ENCODE data around the gene SPINK5. TPM values are rescaled to one million over a fixed set of nuclear protein-coding genes. Genes with fewer than 3 reads are reported as not detected.

The SPINK5 gene
- total RNA-seq, 1 experiment from 2014 or later = not detected

- no peak overlapping the region for H3K4me3 ChIP-seq (ENCODE audit: low read depth, low read length, poor library complexity, severe bottlenecking)
- H3K36me3 ChIP-seq (ENCODE audit: insufficient read depth, low read length, poor library complexity, severe bottlenecking) = no peaks in the 10 kb centered on the region
- ChIA-PET CTCF (no interaction called here), POLR2A (ENCODE audit: low non-redundant PET) (no interaction called here)
- no peaks in the 10 kb centered on the region for H3K9me3 ChIP-seq (ENCODE audit: low read depth, low read length, poor library complexity, severe bottlenecking)
- TF ChIP-seq EZH2 (IDR thresholded peaks at IDR 0.05; ENCODE audit: borderline replicate concordance, low read depth, low read length, poor library complexity, severe bottlenecking) = no peak
- no peak for TF ChIP-seq CTCF (conservative IDR thresholded peaks at IDR 0.05; ENCODE audit: low read depth, low read length)
- peaks cover 65% of the 10 kb centered on the region for H3K27me3 ChIP-seq (replicated peaks; ENCODE audit: insufficient read depth, low read depth, low read length, poor library complexity)
- intact Hi-C loops (cut with micrococcal nuclease; ENCODE audit: unreplicated experiment) = no loop called here
- H3K4me1 ChIP-seq (ENCODE audit: insufficient read depth, low read length, poor library complexity, severe bottlenecking) = no peaks in the 10 kb centered on the region
- no peak for DNase-seq (ENCODE audit: low spot score)
- no TSS peak for BruUV-seq (replicated peaks)
- no peak overlapping the region for H3K27ac ChIP-seq (ENCODE audit: low read depth, low read length, poor library complexity, severe bottlenecking)
Measured at GRCh38 chr5:148090146-148090772, 26.5 kb downstream of the SPINK5 start.

GRCh38 chr5:148090773-148091250 is 27.0 kb downstream of the SPINK5 start:
- Histone ChIP-seq H3K4me1 (ENCODE audit: insufficient read depth, low read length, poor library complexity, severe bottlenecking) (no peaks in the 10 kb centered on the region), H3K9me3 (ENCODE audit: low read depth, low read length, poor library complexity, severe bottlenecking) (no peaks in the 10 kb centered on the region), H3K27me3 (replicated peaks; ENCODE audit: insufficient read depth, low read depth, low read length, poor library complexity) (peaks cover 71% of the 10 kb centered on the region), H3K27ac (ENCODE audit: low read depth, low read length, poor library complexity, severe bottlenecking) (no peak overlapping the region), H3K4me3 (ENCODE audit: low read depth, low read length, poor library complexity, severe bottlenecking) (no peak overlapping the region), H3K36me3 (ENCODE audit: insufficient read depth, low read length, poor library complexity, severe bottlenecking) (no peaks in the 10 kb centered on the region)
- intact Hi-C loops (cut with micrococcal nuclease; ENCODE audit: unreplicated experiment) = no loop called here
- no peak for TF ChIP-seq EZH2 (IDR thresholded peaks at IDR 0.05; ENCODE audit: borderline replicate concordance, low read depth, low read length, poor library complexity, severe bottlenecking)
- TF ChIP-seq CTCF (conservative IDR thresholded peaks at IDR 0.05; ENCODE audit: low read depth, low read length) = no peak
- DNase-seq (ENCODE audit: low spot score) = no peak
- ChIA-PET CTCF (no interaction called here), POLR2A (ENCODE audit: low non-redundant PET) (no interaction called here)
- no TSS peak for BruUV-seq (replicated peaks)

GRCh38 chr5:148091991-148092964 is 28.5 kb downstream of the SPINK5 start:
- peaks cover 80% of the 10 kb centered on the region for H3K27me3 ChIP-seq (replicated peaks; ENCODE audit: insufficient read depth, low read depth, low read length, poor library complexity)
- ChIA-PET CTCF (no interaction called here), POLR2A (ENCODE audit: low non-redundant PET) (no interaction called here)
- H3K9me3 ChIP-seq (ENCODE audit: low read depth, low read length, poor library complexity, severe bottlenecking) = no peaks in the 10 kb centered on the region
- TF ChIP-seq CTCF (conservative IDR thresholded peaks at IDR 0.05; ENCODE audit: low read depth, low read length) (no peak), EZH2 (IDR thresholded peaks at IDR 0.05; ENCODE audit: borderline replicate concordance, low read depth, low read length, poor library complexity, severe bottlenecking) (no peak)
- DNase-seq (ENCODE audit: low spot score) = no peak
- no peak overlapping the region for H3K4me3 ChIP-seq (ENCODE audit: low read depth, low read length, poor library complexity, severe bottlenecking)
- H3K36me3 ChIP-seq (ENCODE audit: insufficient read depth, low read length, poor library complexity, severe bottlenecking) = no peaks in the 10 kb centered on the region
- no TSS peak for BruUV-seq (replicated peaks)
- no peaks in the 10 kb centered on the region for H3K4me1 ChIP-seq (ENCODE audit: insufficient read depth, low read length, poor library complexity, severe bottlenecking)
- intact Hi-C loops (cut with micrococcal nuclease; ENCODE audit: unreplicated experiment) = no loop called here
- no peak overlapping the region for H3K27ac ChIP-seq (ENCODE audit: low read depth, low read length, poor library complexity, severe bottlenecking)

Measured in A673 (cell line).